ENCODE measurements around the gene YRDC. TPM values are rescaled to one million over a fixed set of nuclear protein-coding genes. Genes with fewer than 3 reads are reported as not detected.

Gene YRDC
- total and polyA plus RNA-seq, 2 experiments from 2014 or later = 18.4 to 46.0 TPM

DNA sequence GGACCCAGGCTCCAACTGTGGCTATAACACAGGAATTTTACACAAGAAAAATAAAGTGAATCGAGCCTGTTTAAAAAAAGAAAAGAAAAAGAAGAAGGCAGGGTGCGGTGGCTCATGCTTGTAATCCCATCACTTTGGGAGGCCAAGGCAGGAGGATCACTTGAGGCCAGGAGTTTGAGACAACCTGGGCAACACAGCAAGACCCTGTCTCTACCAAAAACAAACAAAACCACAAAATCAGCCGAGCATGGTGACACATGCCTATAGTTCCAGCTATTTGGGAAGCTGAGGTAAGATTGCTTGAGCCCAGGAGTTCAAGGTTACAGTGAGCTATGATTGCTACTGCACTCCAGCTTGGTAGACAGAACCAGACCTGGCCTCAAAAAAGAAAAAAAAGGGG lies 33.6 kb upstream of the YRDC start:
- no peak for TF ChIP-seq JUNB (IDR thresholded peaks at IDR 0.05; ENCODE audit: unreplicated experiment)
- no peak for TF ChIP-seq ZNF331 (CRISPR knock-in tag; IDR thresholded peaks at IDR 0.05; ENCODE audit: low read depth)
- TF ChIP-seq EZH2phosphoT487 (IDR thresholded peaks at IDR 0.05; ENCODE audit: unreplicated experiment) = no peak
- no peak for TF ChIP-seq CREB1 (CRISPR knock-in tag; IDR thresholded peaks at IDR 0.05; ENCODE audit: low read depth)
- TF ChIP-seq, protein P1, sequence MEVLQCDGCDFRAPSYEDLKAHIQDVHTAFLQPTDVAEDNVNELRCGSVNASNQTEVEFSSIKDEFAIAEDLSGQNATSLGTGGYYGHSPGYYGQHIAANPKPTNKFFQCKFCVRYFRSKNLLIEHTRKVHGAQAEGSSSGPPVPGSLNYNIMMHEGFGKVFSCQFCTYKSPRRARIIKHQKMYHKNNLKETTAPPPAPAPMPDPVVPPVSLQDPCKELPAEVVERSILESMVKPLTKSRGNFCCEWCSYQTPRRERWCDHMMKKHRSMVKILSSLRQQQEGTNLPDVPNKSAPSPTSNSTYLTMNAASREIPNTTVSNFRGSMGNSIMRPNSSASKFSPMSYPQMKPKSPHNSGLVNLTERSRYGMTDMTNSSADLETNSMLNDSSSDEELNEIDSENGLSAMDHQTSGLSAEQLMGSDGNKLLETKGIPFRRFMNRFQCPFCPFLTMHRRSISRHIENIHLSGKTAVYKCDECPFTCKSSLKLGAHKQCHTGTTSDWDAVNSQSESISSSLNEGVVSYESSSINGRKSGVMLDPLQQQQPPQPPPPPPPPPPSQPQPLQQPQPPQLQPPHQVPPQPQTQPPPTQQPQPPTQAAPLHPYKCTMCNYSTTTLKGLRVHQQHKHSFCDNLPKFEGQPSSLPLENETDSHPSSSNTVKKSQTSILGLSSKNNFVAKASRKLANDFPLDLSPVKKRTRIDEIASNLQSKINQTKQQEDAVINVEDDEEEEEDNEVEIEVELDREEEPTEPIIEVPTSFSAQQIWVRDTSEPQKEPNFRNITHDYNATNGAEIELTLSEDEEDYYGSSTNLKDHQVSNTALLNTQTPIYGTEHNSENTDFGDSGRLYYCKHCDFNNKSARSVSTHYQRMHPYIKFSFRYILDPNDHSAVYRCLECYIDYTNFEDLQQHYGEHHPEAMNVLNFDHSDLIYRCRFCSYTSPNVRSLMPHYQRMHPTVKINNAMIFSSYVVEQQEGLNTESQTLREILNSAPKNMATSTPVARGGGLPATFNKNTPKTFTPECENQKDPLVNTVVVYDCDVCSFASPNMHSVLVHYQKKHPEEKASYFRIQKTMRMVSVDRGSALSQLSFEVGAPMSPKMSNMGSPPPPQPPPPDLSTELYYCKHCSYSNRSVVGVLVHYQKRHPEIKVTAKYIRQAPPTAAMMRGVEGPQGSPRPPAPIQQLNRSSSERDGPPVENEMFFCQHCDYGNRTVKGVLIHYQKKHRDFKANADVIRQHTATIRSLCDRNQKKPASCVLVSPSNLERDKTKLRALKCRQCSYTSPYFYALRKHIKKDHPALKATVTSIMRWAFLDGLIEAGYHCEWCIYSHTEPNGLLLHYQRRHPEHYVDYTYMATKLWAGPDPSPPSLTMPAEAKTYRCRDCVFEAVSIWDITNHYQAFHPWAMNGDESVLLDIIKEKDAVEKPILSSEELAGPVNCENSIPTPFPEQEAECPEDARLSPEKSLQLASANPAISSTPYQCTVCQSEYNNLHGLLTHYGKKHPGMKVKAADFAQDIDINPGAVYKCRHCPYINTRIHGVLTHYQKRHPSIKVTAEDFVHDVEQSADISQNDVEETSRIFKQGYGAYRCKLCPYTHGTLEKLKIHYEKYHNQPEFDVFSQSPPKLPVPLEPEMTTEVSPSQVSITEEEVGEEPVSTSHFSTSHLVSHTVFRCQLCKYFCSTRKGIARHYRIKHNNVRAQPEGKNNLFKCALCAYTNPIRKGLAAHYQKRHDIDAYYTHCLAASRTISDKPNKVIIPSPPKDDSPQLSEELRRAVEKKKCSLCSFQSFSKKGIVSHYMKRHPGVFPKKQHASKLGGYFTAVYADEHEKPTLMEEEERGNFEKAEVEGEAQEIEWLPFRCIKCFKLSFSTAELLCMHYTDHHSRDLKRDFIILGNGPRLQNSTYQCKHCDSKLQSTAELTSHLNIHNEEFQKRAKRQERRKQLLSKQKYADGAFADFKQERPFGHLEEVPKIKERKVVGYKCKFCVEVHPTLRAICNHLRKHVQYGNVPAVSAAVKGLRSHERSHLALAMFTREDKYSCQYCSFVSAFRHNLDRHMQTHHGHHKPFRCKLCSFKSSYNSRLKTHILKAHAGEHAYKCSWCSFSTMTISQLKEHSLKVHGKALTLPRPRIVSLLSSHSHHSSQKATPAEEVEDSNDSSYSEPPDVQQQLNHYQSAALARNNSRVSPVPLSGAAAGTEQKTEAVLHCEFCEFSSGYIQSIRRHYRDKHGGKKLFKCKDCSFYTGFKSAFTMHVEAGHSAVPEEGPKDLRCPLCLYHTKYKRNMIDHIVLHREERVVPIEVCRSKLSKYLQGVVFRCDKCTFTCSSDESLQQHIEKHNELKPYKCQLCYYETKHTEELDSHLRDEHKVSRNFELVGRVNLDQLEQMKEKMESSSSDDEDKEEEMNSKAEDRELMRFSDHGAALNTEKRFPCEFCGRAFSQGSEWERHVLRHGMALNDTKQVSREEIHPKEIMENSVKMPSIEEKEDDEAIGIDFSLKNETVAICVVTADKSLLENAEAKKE (CRISPR knock-in tag; IDR thresholded peaks at IDR 0.05) = no peak
- TF ChIP-seq STAT1 (IDR thresholded peaks at IDR 0.05; ENCODE audit: unreplicated experiment) = no peak
- TF ChIP-seq POLR2AphosphoS5 (IDR thresholded peaks at IDR 0.05; ENCODE audit: low read depth) = no peak
- TF ChIP-seq REST (IDR thresholded peaks at IDR 0.05; ENCODE audit: unreplicated experiment) = no peak
- TF ChIP-seq EZH2 (IDR thresholded peaks at IDR 0.05; ENCODE audit: low read depth, unreplicated experiment) = no peak
- TF ChIP-seq, protein P2, sequence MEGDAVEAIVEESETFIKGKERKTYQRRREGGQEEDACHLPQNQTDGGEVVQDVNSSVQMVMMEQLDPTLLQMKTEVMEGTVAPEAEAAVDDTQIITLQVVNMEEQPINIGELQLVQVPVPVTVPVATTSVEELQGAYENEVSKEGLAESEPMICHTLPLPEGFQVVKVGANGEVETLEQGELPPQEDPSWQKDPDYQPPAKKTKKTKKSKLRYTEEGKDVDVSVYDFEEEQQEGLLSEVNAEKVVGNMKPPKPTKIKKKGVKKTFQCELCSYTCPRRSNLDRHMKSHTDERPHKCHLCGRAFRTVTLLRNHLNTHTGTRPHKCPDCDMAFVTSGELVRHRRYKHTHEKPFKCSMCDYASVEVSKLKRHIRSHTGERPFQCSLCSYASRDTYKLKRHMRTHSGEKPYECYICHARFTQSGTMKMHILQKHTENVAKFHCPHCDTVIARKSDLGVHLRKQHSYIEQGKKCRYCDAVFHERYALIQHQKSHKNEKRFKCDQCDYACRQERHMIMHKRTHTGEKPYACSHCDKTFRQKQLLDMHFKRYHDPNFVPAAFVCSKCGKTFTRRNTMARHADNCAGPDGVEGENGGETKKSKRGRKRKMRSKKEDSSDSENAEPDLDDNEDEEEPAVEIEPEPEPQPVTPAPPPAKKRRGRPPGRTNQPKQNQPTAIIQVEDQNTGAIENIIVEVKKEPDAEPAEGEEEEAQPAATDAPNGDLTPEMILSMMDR (conservative IDR thresholded peaks at IDR 0.05; ENCODE audit: low read depth in 2 of 2) = no peak
- no peak for TF ChIP-seq ZNF114 (CRISPR knock-in tag; IDR thresholded peaks at IDR 0.05)
- no peak for TF ChIP-seq ETS1 (IDR thresholded peaks at IDR 0.05)
- no peak for TF ChIP-seq NANOG (IDR thresholded peaks at IDR 0.05; ENCODE audit: borderline replicate concordance)
- H2AFZ ChIP-seq = no peak overlapping the region
- no peaks in the 10 kb centered on the region for H3F3A ChIP-seq (replicated peaks; ENCODE audit: low read depth)
- no peak overlapping the region for H3K27ac ChIP-seq (ENCODE audit: low read depth)
- H3K79me2 ChIP-seq (replicated peaks; ENCODE audit: insufficient read depth) = peaks cover 11% of the 10 kb centered on the region; the same call in 1 of the 2 replicates
- H3K4me3 ChIP-seq = no peak overlapping the region
- no peaks in the 10 kb centered on the region for H3K9me2 ChIP-seq (ENCODE audit: insufficient read depth)
- no peaks in the 10 kb centered on the region for H3K27me3 ChIP-seq (ENCODE audit: insufficient read depth)
- H3K4me2 ChIP-seq = no peak overlapping the region
- Mint-ChIP-seq H3K36me3 (ENCODE audit: low read depth) (peaks cover 17% of the 10 kb centered on the region; the same call in 2 of the 3 replicates), H3K4me3 (no peak overlapping the region), H3K27ac (no peak overlapping the region), H3K27me3 (ENCODE audit: insufficient read depth, low read depth, poor library complexity) (no peaks in the 10 kb centered on the region), H3K4me1 (no peaks in the 10 kb centered on the region), H3K9me3 (no peaks in the 10 kb centered on the region)
- DNase-seq (ENCODE audit: low spot score) (no peak), ATAC-seq (no peak)
- H4K20me1 ChIP-seq (replicated peaks; ENCODE audit: insufficient read depth) = peaks cover 9% of the 10 kb centered on the region; the same call in 1 of the 2 replicates
- 0 out of 2 replicates have a peak, but pooled peaks cover 12% of the 10 kb centered on the region for H3K36me3 ChIP-seq (ENCODE audit: insufficient read depth)
- no peaks in the 10 kb centered on the region for H3K4me1 ChIP-seq (ENCODE audit: insufficient read depth)
